Transverse colon (tissue), 4 donors: ENCODE data around the gene NPAS1. TPM values are rescaled to one million over a fixed set of nuclear protein-coding genes. Genes with fewer than 3 reads are reported as not detected.

Source experiments
- DNase-seq: peaks from one replicate; pipeline ENCODE4 v3.0.0-alpha.2; 2019
- H3K27ac ChIP-seq, 4 donors: fragments of 200-600 bp; sonication (generic); 2 replicates each; pipeline ENCODE4 v1.5.1; 2016 to 2018; ENCODE audit warnings: inconsistent platforms in 4 of 4
- H3K27me3 ChIP-seq: fragments of 200-600 bp; sonication (generic); 2 replicates; pipeline ENCODE4 v1.5.1; 2017; ENCODE audit warnings: inconsistent platforms
- H3K36me3 ChIP-seq, 4 donors: fragments of 200-600 bp; sonication (generic); 2 replicates each; pipeline ENCODE4 v1.5.1; 2017 to 2019; ENCODE audit warnings: inconsistent platforms in 4 of 4
- H3K4me1 ChIP-seq, 4 donors: fragments of 200-600 bp; sonication (generic); 2 replicates each; pipeline ENCODE4 v1.5.1; 2017 to 2020; ENCODE audit warnings: inconsistent platforms in 4 of 4
- H3K4me3 ChIP-seq, 4 donors: fragments of 200-600 bp; sonication (generic); 1 replicate in 1 of 4; 2 replicates in 3 of 4; pipeline versions ENCODE4 v1.5.1 to v1.6.1; 2017 to 2019; ENCODE audit warnings: inconsistent platforms in 4 of 4
- H3K9me3 ChIP-seq, 2 donors: fragments of 200-600 bp; sonication (generic); 2 replicates each; pipeline ENCODE4 v1.5.1; 2017 to 2019; ENCODE audit warnings: inconsistent platforms in 2 of 2
- EP300 ChIP-seq: sonication (generic); formaldehyde crosslinking; IDR thresholded peaks from one replicate; pipeline ENCODE4 v1.6.1; 2017; ENCODE audit warnings: antibody characterized with exemption, low read depth
- POLR2A ChIP-seq: fragments of 450-650 bp; IDR thresholded peaks from one replicate; pipeline ENCODE4 v1.6.1; 2016; ENCODE audit warnings: antibody characterized with exemption, mild to moderate bottlenecking, moderate library complexity
- POLR2AphosphoS5 ChIP-seq, 3 donors: sonication (generic); formaldehyde crosslinking; IDR thresholded peaks; one replicate each; pipeline ENCODE4 v1.6.1; 2016; ENCODE audit warnings: antibody characterized with exemption in 3 of 3
- WGBS, 2 donors: methylation state at CpG; one replicate each; pipeline ENCODE4 v1.1.5; 2018; ENCODE audit warnings: low coverage in 1 of 2; 5-methylcytosine and 5-hydroxymethylcytosine counted together
- in situ Hi-C, 4 donors: fragments of 200-750 bp; cut with MboI; loops; one replicate each; pipeline versions ENCODE4 v1.15.0 to v1.15.1; 2017; ENCODE audit warnings: low sequenced_read_pairs in 3 of 4, low pct_ligation_motif_present in 1 of 4, low pct_unique_long_range_greater_than_20kb in 1 of 4
- intact Hi-C: fragments of 100-400 bp; cut with DNase I; formaldehyde crosslinking; loops from one replicate; pipeline ENCODE4 v1.15.1; 2023; ENCODE audit warnings: low total_unique reads
- total RNA-seq, 4 donors: library from RNA; depleted of rRNA; stranded (reverse); fragments of >200 nt; gene quantifications; one replicate each; pipeline ENCODE4 v1.1.0, GENCODE V29; 2016
- TF ChIP-seq, protein P1 (sequence below), 5 experiments: fragments of 200-600 bp in 3 of 5; fragments of 450-650 bp in 2 of 5; sonication (generic) in 3 of 5; IDR thresholded peaks; 1 replicate in 2 of 5; 2 replicates in 3 of 5; pipeline ENCODE4 v1.5.1; 2016 to 2017; ENCODE audit warnings: antibody characterized with exemption in 5 of 5, inconsistent platforms in 3 of 5, mild to moderate bottlenecking in 2 of 5, moderate library complexity in 1 of 5

NPAS1 gene
- total RNA-seq, 4 donors from 2014 or later: 0.55 to 0.79 TPM; not detected in 2

DNA sequence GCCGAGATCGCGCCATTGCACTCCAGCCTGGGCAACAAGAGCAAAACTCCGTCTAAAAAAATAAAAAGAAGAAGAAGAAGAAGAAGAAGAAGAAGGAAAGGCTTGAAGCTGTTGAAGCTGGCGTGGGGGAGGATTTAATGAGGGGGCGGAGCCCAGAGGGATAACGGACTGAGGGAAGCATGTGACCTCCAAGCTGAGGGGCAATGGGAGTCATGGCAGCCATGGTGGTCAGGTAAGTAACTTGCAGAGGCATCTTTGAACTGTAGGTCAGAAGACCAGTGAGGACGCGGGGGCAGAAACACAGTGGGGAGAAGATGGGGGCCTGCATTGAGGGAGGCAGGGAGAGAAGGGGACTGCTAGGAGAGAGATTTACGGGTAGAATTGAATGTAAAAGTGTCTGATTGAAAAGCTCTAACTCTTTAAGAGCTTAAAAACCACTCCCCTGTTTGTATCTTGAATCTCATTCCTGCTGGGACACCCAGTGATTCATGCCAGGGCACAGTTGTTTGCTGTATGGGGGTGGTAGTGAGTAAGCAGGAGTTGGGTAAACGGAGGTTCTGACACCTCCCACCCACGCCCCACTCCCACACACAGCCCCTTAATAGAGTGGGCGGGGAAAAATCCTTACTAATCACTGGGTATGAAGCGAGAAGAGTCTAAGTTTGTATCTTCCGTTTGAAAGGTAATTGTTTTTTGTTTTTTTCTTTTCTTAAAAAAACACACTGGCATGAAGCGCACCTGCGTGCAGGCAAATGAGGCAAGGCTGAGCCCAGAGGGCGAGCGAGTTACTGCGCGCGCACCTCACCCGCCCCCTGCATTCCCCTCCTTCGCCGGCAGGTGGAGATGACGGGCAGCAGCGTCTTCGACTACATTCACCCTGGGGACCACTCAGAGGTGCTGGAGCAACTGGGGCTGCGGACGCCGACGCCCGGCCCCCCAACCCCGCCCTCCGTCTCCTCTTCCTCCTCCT, 15.8 kb downstream of the NPAS1 start:
- peak; percentile 95 for DNase-seq
- intact Hi-C loops: no loop called here
- peak in 2 of 3 donors; percentile 37 to 78 for TF ChIP-seq POLR2AphosphoS5 (IDR thresholded peaks at IDR 0.05)
- no peak for TF ChIP-seq EP300
- TF ChIP-seq, protein P1, sequence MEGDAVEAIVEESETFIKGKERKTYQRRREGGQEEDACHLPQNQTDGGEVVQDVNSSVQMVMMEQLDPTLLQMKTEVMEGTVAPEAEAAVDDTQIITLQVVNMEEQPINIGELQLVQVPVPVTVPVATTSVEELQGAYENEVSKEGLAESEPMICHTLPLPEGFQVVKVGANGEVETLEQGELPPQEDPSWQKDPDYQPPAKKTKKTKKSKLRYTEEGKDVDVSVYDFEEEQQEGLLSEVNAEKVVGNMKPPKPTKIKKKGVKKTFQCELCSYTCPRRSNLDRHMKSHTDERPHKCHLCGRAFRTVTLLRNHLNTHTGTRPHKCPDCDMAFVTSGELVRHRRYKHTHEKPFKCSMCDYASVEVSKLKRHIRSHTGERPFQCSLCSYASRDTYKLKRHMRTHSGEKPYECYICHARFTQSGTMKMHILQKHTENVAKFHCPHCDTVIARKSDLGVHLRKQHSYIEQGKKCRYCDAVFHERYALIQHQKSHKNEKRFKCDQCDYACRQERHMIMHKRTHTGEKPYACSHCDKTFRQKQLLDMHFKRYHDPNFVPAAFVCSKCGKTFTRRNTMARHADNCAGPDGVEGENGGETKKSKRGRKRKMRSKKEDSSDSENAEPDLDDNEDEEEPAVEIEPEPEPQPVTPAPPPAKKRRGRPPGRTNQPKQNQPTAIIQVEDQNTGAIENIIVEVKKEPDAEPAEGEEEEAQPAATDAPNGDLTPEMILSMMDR (IDR thresholded peaks at IDR 0.05): peak; percentile 97 to 99 (median 99)
- peak; percentile 75 for TF ChIP-seq POLR2A
- Histone ChIP-seq H3K4me1 (peaks cover 7 to 18% (median 17%) of the 10 kb centered on the region in 4 donors), H3K27me3 (peaks cover 42% of the 10 kb centered on the region), H3K4me3 (peak overlapping the region; percentile 18 to 54 (median 35)), H3K27ac (peak overlapping the region; percentile 70 to 81 (median 80)), H3K9me3 (no peaks in the 10 kb centered on the region), H3K36me3 (no peaks in the 10 kb centered on the region)
- WGBS, 2 donors: 5 to 7% methylated on average over 17 to 35 of the region's 35 CpGs
- in situ Hi-C loops: no loop called here

GRCh38 chr19:47036097-47036651, 16.5 kb downstream of the NPAS1 start:
- Histone ChIP-seq H3K4me3 (peak overlapping the region; percentile 18 to 54 (median 35)), H3K27ac (peak overlapping the region; percentile 70 to 81 (median 80)), H3K27me3 (peaks cover 36% of the 10 kb centered on the region), H3K36me3 (no peaks in the 10 kb centered on the region), H3K9me3 (no peaks in the 10 kb centered on the region), H3K4me1 (peaks cover 7 to 18% (median 17%) of the 10 kb centered on the region in 4 donors)
- DNase-seq: peak; percentile 77
- intact Hi-C loops (no loop called here), in situ Hi-C loops (no loop called here)
- 0 to 7% methylated on average over 12 to 26 of the region's 26 CpGs for WGBS, 2 donors
- no peak for TF ChIP-seq POLR2AphosphoS5 (IDR thresholded peaks at IDR 0.05)
- TF ChIP-seq POLR2A: no peak
- TF ChIP-seq, protein P1 (IDR thresholded peaks at IDR 0.05): peak in 4 of 5 experiments; percentile 18 to 57 (median 32)

- H3K4me3 ChIP-seq: no peak overlapping the region
- intact Hi-C loops (no loop called here), in situ Hi-C loops (no loop called here)
- no peaks in the 10 kb centered on the region for H3K9me3 ChIP-seq
- no peaks in the 10 kb centered on the region for H3K36me3 ChIP-seq
- H3K4me1 ChIP-seq: peaks cover 7 to 18% (median 17%) of the 10 kb centered on the region in 4 donors
- 75 to 86% methylated on average over 1 of the region's 1 CpG for WGBS, 2 donors
- H3K27me3 ChIP-seq: peaks cover 23% of the 10 kb centered on the region
- no peak for DNase-seq
- H3K27ac ChIP-seq: no peak overlapping the region
- no peak for TF ChIP-seq POLR2A
- TF ChIP-seq POLR2AphosphoS5 (IDR thresholded peaks at IDR 0.05): no peak
- TF ChIP-seq, protein P1 (IDR thresholded peaks at IDR 0.05): no peak
- TF ChIP-seq EP300: no peak
Measured at GRCh38 chr19:47037766-47038165, 18.1 kb downstream of the NPAS1 start.

- Histone ChIP-seq H3K36me3 (no peaks in the 10 kb centered on the region), H3K27me3 (peaks cover 9% of the 10 kb centered on the region), H3K9me3 (no peaks in the 10 kb centered on the region), H3K4me3 (no peak overlapping the region), H3K4me1 (peaks cover 7 to 18% (median 17%) of the 10 kb centered on the region in 4 donors), H3K27ac (no peak overlapping the region)
- WGBS, 2 donors: 92% methylated on average over 17 of the region's 17 CpGs; no CpG with 5 or more reads in 1 of the 2 donors
- DNase-seq: no peak
- TF ChIP-seq POLR2A: no peak
- TF ChIP-seq EP300: no peak
- intact Hi-C loops (no loop called here), in situ Hi-C loops (no loop called here)
Measured at GRCh38 chr19:47039239-47039874, 19.7 kb downstream of the NPAS1 start.
